HepG2 (cell line): ENCODE results near the gene TRIM66. TPM values are rescaled to one million over a fixed set of nuclear protein-coding genes. Genes with fewer than 3 reads are reported as not detected.

Experiments used
- ADNP ChIP-seq: sonication (generic); formaldehyde crosslinking; IDR thresholded peaks from 2 replicates; pipeline ENCODE4 v1.4.0; 2020; ENCODE audit warnings: missing genetic modification reagents
- ARNT2 ChIP-seq: sonication (generic); formaldehyde crosslinking; IDR thresholded peaks from 2 replicates; pipeline ENCODE4 v1.8.0; 2022; ENCODE audit warnings: mild to moderate bottlenecking, low read depth, missing genetic modification reagents, moderate library complexity
- ATF6 ChIP-seq: sonication (generic); formaldehyde crosslinking; conservative IDR thresholded peaks from 2 replicates; pipeline ENCODE4 v1.4.0; 2020; ENCODE audit warnings: missing genetic modification reagents
- ATRX ChIP-seq: sonication (generic); formaldehyde crosslinking; IDR thresholded peaks from 2 replicates; pipeline ENCODE4 v1.4.0; 2020; ENCODE audit warnings: missing genetic modification reagents, borderline replicate concordance
- HES4 ChIP-seq: sonication (generic); formaldehyde crosslinking; IDR thresholded peaks from 2 replicates; pipeline ENCODE4 v1.9.0; 2021; ENCODE audit warnings: mild to moderate bottlenecking, missing genetic modification reagents, borderline replicate concordance
- HHEX ChIP-seq: IDR thresholded peaks from 2 replicates; pipeline ENCODE4 v1.6.1; 2016; ENCODE audit warnings: control low read depth
- IRF9 ChIP-seq: sonication (generic); formaldehyde crosslinking; IDR thresholded peaks from 2 replicates; pipeline ENCODE4 v1.8.0; 2022; ENCODE audit warnings: missing genetic modification reagents, mild to moderate bottlenecking, borderline replicate concordance
- KLF6 ChIP-seq: IDR thresholded peaks from 2 replicates; pipeline ENCODE4 v1.8.0; 2016; ENCODE audit warnings: missing biosample characterization, missing genetic modification reagents
- PHF8 ChIP-seq: sonication (generic); formaldehyde crosslinking; IDR thresholded peaks from 2 replicates; pipeline ENCODE4 v1.5.0; 2020; ENCODE audit warnings: missing genetic modification reagents
- POLR2AphosphoS2 ChIP-seq: IDR thresholded peaks from 2 replicates; pipeline ENCODE4 v1.6.1; 2011; ENCODE audit warnings: low read depth, low read length, improper control_type of control experiment
- RBM39 ChIP-seq: fragments of 200-400 bp; formaldehyde crosslinking; IDR thresholded peaks from one replicate; pipeline ENCODE4 v1.6.1; 2018; ENCODE audit warnings: antibody characterized with exemption, mild to moderate bottlenecking, low read depth, low read length; ENCODE audit not compliant: poor library complexity, severe bottlenecking
- RFXAP ChIP-seq: sonication (generic); formaldehyde crosslinking; IDR thresholded peaks from 2 replicates; pipeline ENCODE4 v1.4.0; 2020; ENCODE audit warnings: missing genetic modification reagents, borderline replicate concordance
- RXRA ChIP-seq: sonication (generic); formaldehyde crosslinking; IDR thresholded peaks from 2 replicates; pipeline ENCODE4 v1.5.1; 2020; ENCODE audit warnings: missing genetic modification reagents
- TFDP1 ChIP-seq: IDR thresholded peaks from 2 replicates; pipeline ENCODE4 v1.6.1; 2016; ENCODE audit warnings: missing compliant biosample characterization, missing genetic modification reagents, borderline replicate concordance
- TFDP2 ChIP-seq: sonication (generic); formaldehyde crosslinking; IDR thresholded peaks from 2 replicates; pipeline ENCODE4 v1.4.0; 2020; ENCODE audit warnings: missing genetic modification reagents
- THAP8 ChIP-seq: sonication (generic); formaldehyde crosslinking; IDR thresholded peaks from 2 replicates; pipeline ENCODE4 v1.5.1; 2020; ENCODE audit warnings: missing genetic modification reagents, mild to moderate bottlenecking, borderline replicate concordance
- TIGD3 ChIP-seq: sonication (generic); formaldehyde crosslinking; IDR thresholded peaks from 2 replicates; pipeline ENCODE4 v1.5.1; 2020; ENCODE audit warnings: mild to moderate bottlenecking, missing genetic modification reagents, borderline replicate concordance
- XRCC5 ChIP-seq: fragments of 200-400 bp; formaldehyde crosslinking; optimal IDR thresholded peaks from 2 replicates; pipeline ENCODE3; 2017; ENCODE audit warnings: mild to moderate bottlenecking, low read length
- ZIK1 ChIP-seq: sonication (generic); formaldehyde crosslinking; IDR thresholded peaks from 2 replicates; pipeline ENCODE4 v1.5.0; 2020; ENCODE audit warnings: mild to moderate bottlenecking, low read depth, missing genetic modification reagents, borderline replicate concordance
- ZNF17 ChIP-seq: sonication (generic); formaldehyde crosslinking; IDR thresholded peaks from 2 replicates; pipeline ENCODE4 v1.5.0; 2020; ENCODE audit warnings: mild to moderate bottlenecking, missing genetic modification reagents
- ZNF772 ChIP-seq: sonication (generic); formaldehyde crosslinking; IDR thresholded peaks from 2 replicates; pipeline ENCODE4 v1.5.0; 2020; ENCODE audit warnings: mild to moderate bottlenecking, missing genetic modification reagents
- polyA plus RNA-seq, 8 experiments: library from polyadenylated mRNA; depleted of rRNA in 3 of 8; stranded (reverse) in 7 of 8; unstranded in 1 of 8; fragments of >200 nt; fragmentation: Illumina TruSeq in 4 of 8; extraction: Trizol in 4 of 8; gene quantifications; 2 replicates each; pipeline versions ENCODE4 v1.2.1 to v1.2.3, GENCODE V29; 2011 to 2016; ENCODE audit warnings: low read depth in 4 of 8, missing spikeins in 1 of 8, mixed read lengths in 1 of 8; ENCODE audit not compliant: insufficient read depth in 1 of 8
- total RNA-seq, 5 experiments: library from RNA; depleted of rRNA; stranded (reverse); fragments of >200 nt; fragmentation: Illumina TruSeq; extraction: Trizol; gene quantifications; 2 replicates each; pipeline ENCODE4 v1.2.3, GENCODE V29; 2016; ENCODE audit warnings: low read depth in 1 of 5

TRIM66 gene
- total and polyA plus RNA-seq, 2 of the 13 experiments (the other 11 are each of a cell fraction or from before 2014, with no cell fraction given): 4.9 to 6.1 TPM

GRCh38 chr11:8593935-8594909 lies 88.2 kb downstream of the TRIM66 start, which contains the start of gene STK33 (continued):
- TF ChIP-seq TFDP2 (CRISPR knock-in tag) (no peak), HHEX (CRISPR knock-in tag) (no peak), XRCC5 (peak; percentile 58), ZNF772 (CRISPR knock-in tag) (no peak), ATRX (CRISPR knock-in tag) (no peak), RBM39 (no peak), RXRA (peak; percentile 68; the same call in 1 of the 2 replicates), ADNP (CRISPR knock-in tag) (no peak), ATF6 (no peak), TFDP1 (CRISPR knock-in tag) (peak; percentile 48; the same call in 1 of the 2 replicates), ARNT2 (CRISPR knock-in tag) (no peak), RFXAP (CRISPR knock-in tag) (0 out of 2 replicates have a peak, but pooled peaks have one; percentile 47), ZIK1 (CRISPR knock-in tag) (no peak), ZNF17 (CRISPR knock-in tag) (0 out of 2 replicates have a peak, but pooled peaks have one; percentile 70), KLF6 (CRISPR knock-in tag) (no peak), POLR2AphosphoS2 (no peak), TIGD3 (no peak), HES4 (CRISPR knock-in tag) (no peak), THAP8 (no peak), PHF8 (peak; percentile 85), IRF9 (CRISPR knock-in tag) (no peak)
